ENCODE data around the gene PDE11A. TPM values are rescaled to one million over a fixed set of nuclear protein-coding genes. Genes with fewer than 3 reads are reported as not detected.

PDE11A gene
- total and polyA plus RNA-seq, 2 of the 13 experiments (the other 11 are each of a cell fraction or from before 2014, with no cell fraction given): 1.2 to 1.7 TPM

DNA sequence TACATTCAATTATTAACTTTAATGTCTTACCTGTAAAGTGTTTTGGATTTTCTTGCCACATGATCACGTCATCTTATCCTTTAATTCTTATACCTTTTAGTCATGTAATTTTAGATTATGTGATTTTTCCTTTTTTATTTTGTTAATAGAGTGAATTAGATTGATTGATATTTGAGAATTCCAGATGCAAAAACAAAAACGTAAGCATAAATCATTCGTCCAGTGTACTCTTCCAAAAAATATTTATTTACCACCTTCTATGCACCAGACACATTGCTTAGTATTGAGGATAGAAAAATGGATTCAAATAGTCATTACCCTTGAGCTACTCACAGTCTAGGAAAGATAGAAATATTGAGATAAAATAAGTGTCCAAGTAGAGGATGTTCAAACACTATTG is 249.6 kb downstream of the PDE11A start:
- CTCF ChIA-PET (ENCODE audit: low intra/inter-chr PET ratio, low total read pairs): no interaction called here
- WGBS (ENCODE audit: low lambda C conversion rate): 40% methylated on average over 3 of the region's 3 CpGs
- Histone ChIP-seq H3K27me3 (ENCODE audit: control insufficient read depth in 1 of 2, insufficient read depth in 2 of 2, low read length in 2 of 2) (no peaks in the 10 kb centered on the region), H3K4me2 (ENCODE audit: low read depth, low read length) (no peak overlapping the region), H3K27ac (ENCODE audit: extremely low read length, insufficient read depth, low read length) (no peak overlapping the region), H3K4me1 (ENCODE audit: insufficient read depth, low read length) (no peaks in the 10 kb centered on the region), H3K4me3 (replicated peaks in 1 of 3; ENCODE audit: insufficient read depth in 1 of 3, low read depth in 2 of 3, low read length in 3 of 3) (no peak overlapping the region), H2AFZ (ENCODE audit: low read length) (no peak overlapping the region), H4K20me1 (ENCODE audit: insufficient read depth, low read length) (no peaks in the 10 kb centered on the region), H3K9me3 (ENCODE audit: low read length) (no peaks in the 10 kb centered on the region), H3K79me2 (ENCODE audit: insufficient read depth, low read length) (no peaks in the 10 kb centered on the region), H3K9ac (ENCODE audit: insufficient read depth, low read depth, low read length) (no peak overlapping the region), H3K36me3 (replicated peaks in 1 of 2; ENCODE audit: control insufficient read depth in 1 of 2, insufficient read depth in 2 of 2, low read length in 2 of 2) (no peaks in the 10 kb centered on the region)
- intact Hi-C loops (cut with micrococcal nuclease; ENCODE audit: unreplicated experiment): no loop called here
- in situ Hi-C loops (cut with HindIII; ENCODE audit: extremely low pct_ligation_motif_present, low pct_unique_long_range_greater_than_20kb): no loop called here
- BruUV-seq (replicated peaks): no TSS peak
- POLR2A ChIA-PET: no interaction called here
- FAIRE-seq (no peak), ATAC-seq (no peak), DNase-seq (ENCODE audit: low spot score) (no peak)
- TF ChIP-seq PRPF4 (IDR thresholded peaks at IDR 0.05; ENCODE audit: low read depth, low read length, poor library complexity, severe bottlenecking): no peak
- no peak for TF ChIP-seq LBX2 (CRISPR knock-in tag; IDR thresholded peaks at IDR 0.05; ENCODE audit: borderline replicate concordance)
- no peak for TF ChIP-seq ISL2 (CRISPR knock-in tag; IDR thresholded peaks at IDR 0.05)
- TF ChIP-seq SOX5 (CRISPR knock-in tag; IDR thresholded peaks at IDR 0.05; ENCODE audit: borderline replicate concordance): no peak
- TF ChIP-seq ZNF441 (CRISPR knock-in tag; IDR thresholded peaks at IDR 0.05; ENCODE audit: borderline replicate concordance): no peak
- TF ChIP-seq JUND (CRISPR knock-in tag; IDR thresholded peaks at IDR 0.05): no peak
- TF ChIP-seq HOXD1 (CRISPR knock-in tag; IDR thresholded peaks at IDR 0.05): no peak
- TF ChIP-seq MIXL1 (CRISPR knock-in tag; IDR thresholded peaks at IDR 0.05): no peak
- TF ChIP-seq ZFAT (CRISPR knock-in tag; conservative IDR thresholded peaks at IDR 0.05): no peak
- TF ChIP-seq ZSCAN29 (CRISPR knock-in tag; conservative IDR thresholded peaks at IDR 0.05): no peak
- TF ChIP-seq NAIF1 (CRISPR knock-in tag; IDR thresholded peaks at IDR 0.05; ENCODE audit: borderline replicate concordance): no peak
- no peak for TF ChIP-seq MEIS1 (CRISPR knock-in tag; IDR thresholded peaks at IDR 0.05; ENCODE audit: borderline replicate concordance)
- TF ChIP-seq ELF1 (CRISPR knock-in tag; IDR thresholded peaks at IDR 0.05): no peak
- no peak for TF ChIP-seq MIER3 (CRISPR knock-in tag; IDR thresholded peaks at IDR 0.05; ENCODE audit: borderline replicate concordance)
- TF ChIP-seq CSRNP2 (CRISPR knock-in tag; conservative IDR thresholded peaks at IDR 0.05; ENCODE audit: low read depth): no peak
- TF ChIP-seq ZNF724P (CRISPR knock-in tag; IDR thresholded peaks at IDR 0.05; ENCODE audit: borderline replicate concordance): no peak
- TF ChIP-seq SAFB2 (CRISPR knock-in tag; IDR thresholded peaks at IDR 0.05; ENCODE audit: borderline replicate concordance, low read depth): no peak
- TF ChIP-seq TEF (CRISPR knock-in tag; IDR thresholded peaks at IDR 0.05): no peak
- no peak for TF ChIP-seq ZNF430 (CRISPR knock-in tag; IDR thresholded peaks at IDR 0.05)
- 0 out of 2 replicates have a peak, but pooled peaks have one; percentile 16 for TF ChIP-seq ATF7 (IDR thresholded peaks at IDR 0.05)
- TF ChIP-seq ATF7 (CRISPR knock-in tag; IDR thresholded peaks at IDR 0.05): no peak
- peak; percentile 15 to 56; a peak in 2 of 4 replicates for TF ChIP-seq MAFK (conservative IDR thresholded peaks at IDR 0.05 in 1 of 2, IDR thresholded peaks at IDR 0.05 in 1 of 2; ENCODE audit: low read length in 2 of 2)
- TF ChIP-seq MAFF (IDR thresholded peaks at IDR 0.05; ENCODE audit: low read depth, low read length): peak; percentile 41
- TF ChIP-seq EP300 (IDR thresholded peaks at IDR 0.05; ENCODE audit: low read depth in 2 of 2, low read length in 2 of 2): no peak
- TF ChIP-seq EP300 (CRISPR knock-in tag; IDR thresholded peaks at IDR 0.05; ENCODE audit: borderline replicate concordance): no peak
